GM21390 (cell line): ENCODE results near the gene NPAS2.

Experiments used
- ATAC-seq: cut with Tn5 transposase; IDR thresholded peaks from one replicate; pipeline ENCODE4 v1.9.1; 2021; ENCODE audit not compliant: unreplicated experiment

The NPAS2 gene

GRCh38 chr2:100821255-100821910 lies 1.4 kb downstream of the NPAS2 start:
- no peak for ATAC-seq

- ATAC-seq, result no peak
Measured at GRCh38 chr2:100821911-100822265, 1.9 kb downstream of the NPAS2 start.

GRCh38 chr2:100822587-100823248 lies 2.8 kb downstream of the NPAS2 start:
- no peak for ATAC-seq

- no peak for ATAC-seq
Measured at GRCh38 chr2:100823665-100824438, 3.9 kb downstream of the NPAS2 start.

- ATAC-seq, result no peak
Measured at GRCh38 chr2:100824842-100825241, 4.9 kb downstream of the NPAS2 start.

- ATAC-seq, result no peak
Measured at GRCh38 chr2:100826494-100826893, 6.6 kb downstream of the NPAS2 start.

GRCh38 chr2:100831158-100831750 lies 11.3 kb downstream of the NPAS2 start:
- ATAC-seq, result no peak

- no peak for ATAC-seq
Measured at GRCh38 chr2:100831831-100832230, 11.9 kb downstream of the NPAS2 start.

GRCh38 chr2:100832885-100833284 lies 12.9 kb downstream of the NPAS2 start:
- no peak for ATAC-seq

GRCh38 chr2:100833331-100833730 lies 13.4 kb downstream of the NPAS2 start:
- no peak for ATAC-seq

- no peak for ATAC-seq
Measured at GRCh38 chr2:100834221-100834620, 14.3 kb downstream of the NPAS2 start.

- ATAC-seq, result no peak
Measured at GRCh38 chr2:100835006-100835659, 15.2 kb downstream of the NPAS2 start.

GRCh38 chr2:100840519-100840918 lies 20.6 kb downstream of the NPAS2 start:
- ATAC-seq, result no peak

GRCh38 chr2:100842241-100842922 lies 22.4 kb downstream of the NPAS2 start:
- no peak for ATAC-seq

- ATAC-seq, result no peak
Measured at GRCh38 chr2:100844514-100844913, 24.6 kb downstream of the NPAS2 start.

- no peak for ATAC-seq
Measured at GRCh38 chr2:100845141-100845991, 25.4 kb downstream of the NPAS2 start.

- ATAC-seq, result no peak
Measured at GRCh38 chr2:100846716-100847115, 26.8 kb downstream of the NPAS2 start.

- no peak for ATAC-seq
Measured at GRCh38 chr2:100852447-100852846, 32.5 kb downstream of the NPAS2 start.

GRCh38 chr2:100852999-100853908 lies 33.3 kb downstream of the NPAS2 start:
- ATAC-seq, result no peak
